AG04449 (cell line): Measurements from ENCODE around the gene NOS1AP.

Experiments used
- CTCF ChIA-PET: fragments of 350-600 bp; formaldehyde crosslinking; extraction: SDS; loops from one replicate; lab custom pipeline; 2021; ENCODE audit warnings: antibody characterized with exemption; lab: Yijun Ruan, JAX
- POLR2A ChIA-PET: fragments of 400-600, 350-600 bp; formaldehyde crosslinking; extraction: SDS; loops from one replicate; lab custom pipeline; 2020; ENCODE audit warnings: antibody characterized with exemption, inconsistent platforms; lab: Yijun Ruan, JAX
- DNase-seq: peaks from one replicate; pipeline ENCODE4 v3.0.0-alpha.2; 2010; ENCODE audit warnings: low read depth, low spot score
- H3K4me3 ChIP-seq: 2 replicates; pipeline ENCODE4 v1.5.1; 2011; ENCODE audit warnings: low read depth, mild to moderate bottlenecking, control low read depth, low read length
- TF ChIP-seq, protein P1 (sequence below): IDR thresholded peaks from one replicate; pipeline ENCODE4 v1.5.1; 2011; ENCODE audit warnings: mild to moderate bottlenecking, moderate library complexity, low read length, control low read depth, inconsistent platforms; ENCODE audit not compliant: insufficient read depth; ENCODE audit errors: missing control alignments

The NOS1AP gene

DNA sequence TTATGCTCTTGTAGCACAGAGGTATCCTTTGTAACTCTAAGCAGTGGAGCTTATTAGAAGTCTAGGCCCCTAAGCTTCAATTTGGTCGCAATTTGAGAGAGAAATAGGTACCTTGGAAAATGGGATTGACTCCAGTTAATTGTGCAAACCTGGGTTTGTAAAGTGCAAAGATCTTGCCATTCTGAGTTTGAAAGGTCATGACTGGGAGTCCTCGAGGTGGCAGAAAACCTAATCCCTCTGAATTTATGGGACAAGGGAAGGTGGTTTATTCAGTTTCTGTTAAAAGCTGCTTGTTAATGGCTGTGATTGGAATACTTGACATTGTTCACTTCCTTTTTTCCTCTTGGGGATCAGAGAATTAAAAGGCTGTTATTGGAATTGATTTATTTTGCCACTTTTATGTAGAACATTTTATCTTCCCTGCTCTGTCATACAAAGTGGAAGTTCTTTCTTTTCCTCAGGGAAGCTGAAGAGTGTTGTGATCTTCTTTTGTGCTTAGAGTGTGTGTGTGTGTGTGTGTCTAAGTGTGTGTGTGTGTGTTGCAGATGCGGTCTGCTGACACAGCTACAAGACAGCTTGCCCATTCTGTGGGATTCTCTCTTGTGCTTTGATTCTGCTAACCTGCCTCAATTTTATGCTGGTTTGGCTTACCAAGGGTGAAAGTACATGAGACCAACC is 162.7 kb downstream of the NOS1AP start:
- ChIA-PET POLR2A (no interaction called here), CTCF (no interaction called here)
- DNase-seq = no peak
- TF ChIP-seq, protein P1, sequence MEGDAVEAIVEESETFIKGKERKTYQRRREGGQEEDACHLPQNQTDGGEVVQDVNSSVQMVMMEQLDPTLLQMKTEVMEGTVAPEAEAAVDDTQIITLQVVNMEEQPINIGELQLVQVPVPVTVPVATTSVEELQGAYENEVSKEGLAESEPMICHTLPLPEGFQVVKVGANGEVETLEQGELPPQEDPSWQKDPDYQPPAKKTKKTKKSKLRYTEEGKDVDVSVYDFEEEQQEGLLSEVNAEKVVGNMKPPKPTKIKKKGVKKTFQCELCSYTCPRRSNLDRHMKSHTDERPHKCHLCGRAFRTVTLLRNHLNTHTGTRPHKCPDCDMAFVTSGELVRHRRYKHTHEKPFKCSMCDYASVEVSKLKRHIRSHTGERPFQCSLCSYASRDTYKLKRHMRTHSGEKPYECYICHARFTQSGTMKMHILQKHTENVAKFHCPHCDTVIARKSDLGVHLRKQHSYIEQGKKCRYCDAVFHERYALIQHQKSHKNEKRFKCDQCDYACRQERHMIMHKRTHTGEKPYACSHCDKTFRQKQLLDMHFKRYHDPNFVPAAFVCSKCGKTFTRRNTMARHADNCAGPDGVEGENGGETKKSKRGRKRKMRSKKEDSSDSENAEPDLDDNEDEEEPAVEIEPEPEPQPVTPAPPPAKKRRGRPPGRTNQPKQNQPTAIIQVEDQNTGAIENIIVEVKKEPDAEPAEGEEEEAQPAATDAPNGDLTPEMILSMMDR = no peak
- no peak overlapping the region for H3K4me3 ChIP-seq

DNA sequence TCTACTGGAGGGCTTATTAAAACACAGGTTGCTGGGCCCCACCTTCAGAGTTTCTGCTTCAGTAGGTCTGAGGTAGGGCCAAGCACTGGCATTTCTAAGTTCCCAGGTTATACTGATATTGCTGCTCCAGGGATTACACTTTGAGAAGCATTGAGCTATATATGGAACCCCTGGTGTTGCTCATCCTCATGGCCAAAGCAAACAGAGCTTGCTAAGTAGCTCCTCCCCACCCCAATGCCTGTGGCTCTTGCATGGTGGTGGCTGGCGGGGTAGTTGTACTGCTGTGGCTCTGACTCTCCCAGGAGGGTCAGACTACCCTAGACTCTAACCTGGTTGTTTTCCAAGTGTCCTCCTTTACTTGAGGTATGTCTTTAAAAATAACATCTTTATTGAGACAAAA is 163.6 kb downstream of the NOS1AP start:
- no peak for DNase-seq
- ChIA-PET POLR2A (no interaction called here), CTCF (no interaction called here)
- TF ChIP-seq, protein P1 = no peak
- no peak overlapping the region for H3K4me3 ChIP-seq

DNA sequence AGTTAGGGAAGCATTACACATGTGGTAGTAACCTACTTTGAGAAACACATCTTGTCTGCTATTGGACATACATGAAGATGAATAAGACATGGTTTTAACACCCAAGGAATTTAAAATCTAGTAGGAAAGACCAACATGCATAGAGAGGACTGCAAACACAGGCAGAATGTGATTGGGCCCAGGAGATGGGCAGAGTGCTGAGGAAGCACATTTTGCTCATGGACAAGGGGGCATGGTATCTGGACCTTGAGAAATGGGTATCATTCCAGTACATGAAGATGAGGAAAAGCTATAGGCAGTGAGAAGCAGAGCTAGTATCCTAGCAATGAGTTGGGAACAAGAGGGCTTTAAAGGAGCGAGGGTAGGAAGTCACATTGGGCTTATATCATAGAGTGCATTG is 164.4 kb downstream of the NOS1AP start:
- POLR2A ChIA-PET = no interaction called here
- no peak for DNase-seq
- TF ChIP-seq, protein P1 = no peak
- H3K4me3 ChIP-seq = no peak overlapping the region
- CTCF ChIA-PET = no interaction called here

DNA sequence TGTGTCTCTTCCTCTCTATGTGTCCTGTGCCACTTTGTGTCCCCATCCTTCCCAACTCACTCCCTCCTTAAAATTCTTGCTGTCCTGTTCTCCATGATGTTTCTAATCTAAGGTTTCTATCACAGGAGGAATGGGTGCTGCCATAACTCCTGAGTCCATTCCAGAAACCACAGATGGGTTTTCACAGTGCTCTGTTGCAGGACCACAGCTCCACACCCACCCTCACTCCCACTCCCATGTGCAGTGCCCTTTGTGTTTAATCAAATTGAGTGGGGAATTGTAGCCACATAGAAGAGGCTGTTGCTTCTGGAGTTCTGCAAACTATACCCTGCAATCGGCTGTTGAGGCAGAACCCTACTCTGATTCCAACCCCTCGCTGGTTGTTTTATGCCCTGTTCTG is 165.1 kb downstream of the NOS1AP start:
- CTCF ChIA-PET = no interaction called here
- DNase-seq = no peak
- POLR2A ChIA-PET = no interaction called here
- H3K4me3 ChIP-seq = no peak overlapping the region
- TF ChIP-seq, protein P1 = no peak

DNA sequence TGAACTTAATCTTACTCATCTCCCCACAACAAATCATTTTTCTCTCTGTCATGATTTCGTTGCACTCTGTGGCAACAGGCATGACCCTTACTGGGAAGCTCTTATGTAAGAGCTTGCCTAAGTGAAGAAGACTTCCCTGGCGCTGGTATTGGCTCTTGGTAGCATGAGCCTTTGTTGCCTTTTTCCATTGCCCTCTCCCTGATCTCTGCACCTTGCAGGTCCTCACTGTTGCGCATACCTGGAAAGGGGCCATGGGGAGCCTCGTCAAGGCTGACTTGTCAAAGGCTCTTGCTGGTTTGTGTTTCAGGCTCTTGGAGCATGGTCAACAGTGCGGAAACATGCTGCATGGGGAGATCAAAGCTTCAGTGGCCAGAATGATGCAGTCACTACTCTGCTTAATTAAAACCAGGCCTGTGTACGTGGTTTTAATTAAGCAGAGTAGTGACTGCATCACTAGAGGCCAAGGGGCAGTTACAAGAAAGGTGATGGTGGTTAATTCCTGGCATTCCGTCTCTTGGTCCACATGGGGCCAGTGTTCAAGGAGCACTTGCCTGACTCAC is 165.8 kb downstream of the NOS1AP start:
- TF ChIP-seq, protein P1 = no peak
- ChIA-PET POLR2A (no interaction called here), CTCF (no interaction called here)
- no peak overlapping the region for H3K4me3 ChIP-seq
- DNase-seq = no peak

DNA sequence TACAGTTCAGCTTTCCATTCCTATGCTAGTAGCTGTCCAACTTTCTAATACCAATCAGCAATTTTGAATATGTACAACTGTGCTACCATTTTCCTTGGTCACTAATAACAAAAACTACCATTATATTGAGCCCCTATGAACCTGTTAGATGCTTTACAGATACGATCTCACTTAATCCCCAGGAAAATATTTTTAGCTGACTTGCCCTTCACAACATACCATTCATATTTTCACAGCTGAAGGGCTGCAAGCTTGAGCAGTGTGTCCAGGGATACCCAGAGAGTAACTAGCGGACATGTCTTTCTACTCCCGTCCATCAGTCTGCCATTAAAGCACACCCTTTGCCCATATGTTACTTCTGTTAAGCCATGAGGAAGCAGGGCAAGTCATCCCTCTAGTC is 166.7 kb downstream of the NOS1AP start:
- POLR2A ChIA-PET = no interaction called here
- DNase-seq = no peak
- CTCF ChIA-PET = no interaction called here
- TF ChIP-seq, protein P1 = no peak
- H3K4me3 ChIP-seq = no peak overlapping the region
